HCT116 (cell line): ENCODE results near the gene PIK3IP1. TPM values are rescaled to one million over a fixed set of nuclear protein-coding genes. Genes with fewer than 3 reads are reported as not detected.

Source experiments
- ATAC-seq: fragments of 200-7000 bp; cut with Tn5 transposase; 2 replicates; pipeline ENCODE4 v1.9.1; 2020; ENCODE audit warnings: mild to moderate bottlenecking, moderate library complexity
- BruUV-seq: library from RNA; stranded (reverse); fragments of 400-500 nt; replicated peaks from 2 replicates; lab custom pipeline; 2021; lab: Mats Ljungman, UMichigan
- CTCF ChIA-PET: fragments of 300-600 bp; sonication (Branson Sonifier 250); formaldehyde crosslinking; loops from one replicate; lab custom pipeline; 2021; ENCODE audit warnings: antibody characterized with exemption; lab: Charles Lee
- POLR2A ChIA-PET: fragments of 300-600, 350-600 bp; sonication (Branson Sonifier 250); formaldehyde crosslinking; loops from one replicate; lab custom pipeline; 2021; ENCODE audit warnings: antibody characterized with exemption; lab: Charles Lee
- RAD21 ChIA-PET, 2 experiments: fragments of 300-600 bp; sonication (Branson Sonifier 250); formaldehyde crosslinking; loops; one replicate each; lab custom pipeline; 2023; ENCODE audit warnings: low total read pairs in 2 of 2; ENCODE audit not compliant: uncharacterized antibody in 2 of 2, unreplicated experiment in 2 of 2, low non-redundant PET in 1 of 2; lab: Charles Lee
- DNase-seq: peaks from one replicate; pipeline ENCODE4 v3.0.0-alpha.2; 2010; ENCODE audit warnings: low read depth, low spot score
- H2AFZ ChIP-seq: fragments of 200-600 bp; shearing (Covaris generic), sonication (generic); 2 replicates; pipeline ENCODE4 v1.6.1; 2017; ENCODE audit warnings: low read depth, mixed run types, mixed read lengths, antibody characterized with exemption, low read length; ENCODE audit not compliant: poor library complexity, severe bottlenecking
- H3K27ac ChIP-seq: 2 replicates; pipeline ENCODE4 v1.5.1; 2012; ENCODE audit warnings: low read depth, low read length
- H3K27me3 ChIP-seq: fragments of 200-600 bp; sonication (generic); 2 replicates; pipeline ENCODE4 v1.6.1; 2016; ENCODE audit warnings: mixed run types, low read length, mixed read lengths; ENCODE audit not compliant: insufficient read depth
- H3K36me3 ChIP-seq, 2 experiments: fragments of 200-500 bp in 1 of 2; fragments of 200-600 bp in 1 of 2; sonication (Bioruptor generic) in 1 of 2; sonication (generic) in 1 of 2; 2 replicates each; pipeline versions ENCODE4 v1.5.1 to v1.6.1; 2014 to 2016; ENCODE audit warnings: low read length in 2 of 2, inconsistent platforms in 1 of 2, mixed read lengths in 1 of 2, mixed run types in 1 of 2; ENCODE audit not compliant: insufficient read depth in 2 of 2, control insufficient read depth in 1 of 2
- H3K4me1 ChIP-seq, 2 experiments: fragments of 200-600 bp in 1 of 2; sonication (generic) in 1 of 2; 2 replicates each; pipeline versions ENCODE4 v1.5.1 to v1.6.1; 2012 to 2017; ENCODE audit warnings: low read length in 2 of 2, inconsistent platforms in 1 of 2, mild to moderate bottlenecking in 1 of 2, mixed read lengths in 1 of 2, mixed run types in 1 of 2, moderate library complexity in 1 of 2; ENCODE audit not compliant: insufficient read depth in 2 of 2, control insufficient read depth in 1 of 2
- H3K4me2 ChIP-seq: fragments of 200-600 bp; sonication (generic); 2 replicates; pipeline ENCODE4 v1.6.1; 2017; ENCODE audit warnings: mixed run types, low read length, mixed read lengths
- H3K4me3 ChIP-seq, 2 experiments: fragments of 200-600 bp in 1 of 2; sonication (generic) in 1 of 2; replicated peaks in 1 of 2; 2 replicates each; pipeline ENCODE4 v1.5.1; 2011 to 2016; ENCODE audit warnings: low read length in 2 of 2, control low read depth in 1 of 2, low read depth in 1 of 2, mild to moderate bottlenecking in 1 of 2, mixed read lengths in 1 of 2, mixed run types in 1 of 2
- H3K79me2 ChIP-seq: fragments of 200-600 bp; sonication (generic); 2 replicates; pipeline ENCODE4 v1.6.1; 2017; ENCODE audit warnings: mild to moderate bottlenecking, mixed run types, low read length, moderate library complexity, mixed read lengths; ENCODE audit not compliant: insufficient read depth
- H3K9ac ChIP-seq: fragments of 200-600 bp; sonication (generic); 2 replicates; pipeline ENCODE4 v1.6.1; 2016; ENCODE audit warnings: low read length, mixed read lengths
- H3K9me2 ChIP-seq: fragments of 200-600 bp; sonication (generic), shearing (Covaris generic); 2 replicates; pipeline ENCODE4 v1.6.1; 2017; ENCODE audit warnings: mixed run types, mild to moderate bottlenecking, moderate library complexity; ENCODE audit not compliant: insufficient read depth
- H3K9me3 ChIP-seq, 2 experiments: fragments of 200-500 bp in 1 of 2; fragments of 200-600 bp in 1 of 2; sonication (Bioruptor generic) in 1 of 2; sonication (generic) in 1 of 2; 2 replicates each; pipeline ENCODE4 v1.6.1; 2014 to 2017; ENCODE audit warnings: low read length in 2 of 2, mixed read lengths in 2 of 2, inconsistent platforms in 1 of 2, low read depth in 1 of 2, mild to moderate bottlenecking in 1 of 2, mixed run types in 1 of 2, moderate library complexity in 1 of 2; ENCODE audit not compliant: control insufficient read depth in 1 of 2, insufficient read depth in 1 of 2
- H4K20me1 ChIP-seq: fragments of 200-600 bp; sonication (generic), shearing (Covaris generic); 2 replicates; pipeline ENCODE4 v1.6.1; 2017; ENCODE audit warnings: mixed run types, mild to moderate bottlenecking, moderate library complexity; ENCODE audit not compliant: insufficient read depth
- CBX3 ChIP-seq: IDR thresholded peaks from 2 replicates; pipeline ENCODE4 v1.6.1; 2012; ENCODE audit warnings: low read depth
- CEBPB ChIP-seq: IDR thresholded peaks from 2 replicates; pipeline ENCODE4 v1.6.1; 2012; ENCODE audit warnings: low read depth
- EGR1 ChIP-seq: IDR thresholded peaks from 2 replicates; pipeline ENCODE4 v1.6.1; 2012; ENCODE audit warnings: low read depth
- ELF1 ChIP-seq: IDR thresholded peaks from 2 replicates; pipeline ENCODE4 v1.6.1; 2012; ENCODE audit warnings: low read depth, borderline replicate concordance
- FOSL1 ChIP-seq: IDR thresholded peaks from 2 replicates; pipeline ENCODE4 v1.6.1; 2012; ENCODE audit warnings: low read depth
- POLR2A ChIP-seq: IDR thresholded peaks from 2 replicates; pipeline ENCODE4 v1.7.0; 2011; ENCODE audit warnings: borderline replicate concordance; ENCODE audit not compliant: insufficient read depth, insufficient read length; ENCODE audit errors: extremely low read depth
- POLR2AphosphoS5 ChIP-seq: IDR thresholded peaks from 2 replicates; pipeline ENCODE4 v1.6.1; 2011; ENCODE audit warnings: mild to moderate bottlenecking, low read depth, low read length, moderate library complexity
- RAD21 ChIP-seq: IDR thresholded peaks from 2 replicates; pipeline ENCODE4 v1.6.1; 2012; ENCODE audit warnings: low read depth, mild to moderate bottlenecking
- SP1 ChIP-seq: IDR thresholded peaks from 2 replicates; pipeline ENCODE4 v1.6.1; 2012; ENCODE audit warnings: low read depth
- SRF ChIP-seq: IDR thresholded peaks from 2 replicates; pipeline ENCODE4 v1.6.1; 2012; ENCODE audit warnings: low read depth
- TCF7L2 ChIP-seq: IDR thresholded peaks from 2 replicates; pipeline ENCODE4 v1.7.0; 2011; ENCODE audit warnings: borderline replicate concordance, inconsistent platforms; ENCODE audit not compliant: insufficient read depth, insufficient read length; ENCODE audit errors: extremely low read depth
- YY1 ChIP-seq: IDR thresholded peaks from 2 replicates; pipeline ENCODE4 v1.6.1; 2011; ENCODE audit warnings: low read length, low read depth, moderate library complexity, mild to moderate bottlenecking; ENCODE audit not compliant: insufficient replicate concordance; ENCODE audit errors: extremely low read depth
- ZBTB33 ChIP-seq: IDR thresholded peaks from 2 replicates; pipeline ENCODE4 v1.6.1; 2011; ENCODE audit warnings: mild to moderate bottlenecking, low read length, moderate library complexity; ENCODE audit not compliant: insufficient replicate concordance; ENCODE audit errors: extremely low read depth
- ZFX ChIP-seq: fragments of 450-650 bp; IDR thresholded peaks from 2 replicates; pipeline ENCODE4 v1.6.1; 2017
- ZNF274 ChIP-seq: fragments of 200-500 bp; sonication (Bioruptor generic); IDR thresholded peaks from 2 replicates; pipeline ENCODE4 v1.6.1; 2014; ENCODE audit warnings: mild to moderate bottlenecking, low read depth, low read length, inconsistent platforms
- intact Hi-C: fragments of 100-400 bp; cut with micrococcal nuclease; formaldehyde crosslinking; loops from 2 replicates; pipeline ENCODE4 v1.10.0; 2022
- total RNA-seq: library from RNA; stranded (reverse); gene quantifications from one replicate; pipeline ENCODE4 v1.2.1, GENCODE V29; 2021; ENCODE audit not compliant: unreplicated experiment
- TF ChIP-seq, protein P1 (sequence below): IDR thresholded peaks from 2 replicates; pipeline ENCODE4 v1.6.1; 2012
- TF ChIP-seq, protein P2 (sequence below), 3 experiments: fragments of 200-600 bp in 1 of 3; sonication (generic) in 1 of 3; IDR thresholded peaks in 2 of 3; conservative IDR thresholded peaks in 1 of 3; 2 replicates each; pipeline ENCODE4 v1.5.1; 2012 to 2017; ENCODE audit warnings: low read depth in 2 of 3, low read length in 2 of 3, antibody characterized with exemption in 1 of 3, borderline replicate concordance in 1 of 3, control low read depth in 1 of 3, mild to moderate bottlenecking in 1 of 3, mixed read lengths in 1 of 3, mixed run types in 1 of 3, moderate library complexity in 1 of 3; ENCODE audit not compliant: insufficient read depth in 1 of 3

Gene PIK3IP1
- total RNA-seq, 1 experiment from 2014 or later = 1.6 TPM

DNA sequence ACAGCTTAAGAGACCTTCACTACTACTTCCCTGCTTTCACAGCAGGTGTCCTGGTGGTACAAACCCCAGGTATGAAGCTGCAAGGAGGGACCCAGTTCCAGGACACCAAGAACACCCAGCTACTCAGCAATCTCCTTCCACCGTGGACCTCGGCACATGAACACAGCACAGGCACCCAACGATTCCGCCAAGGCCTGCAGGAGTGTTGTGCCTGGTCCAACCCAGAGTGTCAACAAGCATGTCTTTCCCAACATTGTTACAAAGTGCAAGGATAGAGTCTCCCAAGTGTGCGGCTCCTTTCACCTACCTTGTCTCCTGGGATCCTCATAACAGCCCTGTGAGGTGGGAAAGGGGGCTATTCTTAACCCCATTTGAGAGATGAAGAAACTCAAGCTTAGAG is 42.0 kb upstream of the PIK3IP1 start:
- H3K9me2 ChIP-seq = no peaks in the 10 kb centered on the region
- intact Hi-C loops = no loop called here
- CTCF ChIA-PET = interaction anchor here (2.0 kb wide), 1 partner anchor 21 kb away, joined by 4 read pairs; no protein-coding TSS in a partner anchor
- DNase-seq (no peak), ATAC-seq (no peak)
- H3K79me2 ChIP-seq = peaks cover 5% of the 10 kb centered on the region; the same call in 1 of the 2 replicates
- no peaks in the 10 kb centered on the region for H3K9me3 ChIP-seq
- H2AFZ ChIP-seq = no peak overlapping the region
- no peaks in the 10 kb centered on the region for H4K20me1 ChIP-seq
- H3K4me1 ChIP-seq = peaks cover 5 to 15% of the 10 kb centered on the region in 2 experiments; a peak in 3 of 4 replicates
- H3K36me3 ChIP-seq = peaks cover 31 to 34% of the 10 kb centered on the region in 2 experiments; a peak in 3 of 4 replicates
- POLR2A ChIA-PET = no interaction called here
- H3K27me3 ChIP-seq = no peaks in the 10 kb centered on the region
- H3K9ac ChIP-seq = no peak overlapping the region
- no TSS peak for BruUV-seq
- no peak overlapping the region for H3K4me2 ChIP-seq
- RAD21 ChIA-PET = no interaction called here
- no peak for TF ChIP-seq CBX3
- TF ChIP-seq YY1 = no peak
- no peak for TF ChIP-seq POLR2AphosphoS5
- no peak for TF ChIP-seq RAD21
- TF ChIP-seq, protein P1, sequence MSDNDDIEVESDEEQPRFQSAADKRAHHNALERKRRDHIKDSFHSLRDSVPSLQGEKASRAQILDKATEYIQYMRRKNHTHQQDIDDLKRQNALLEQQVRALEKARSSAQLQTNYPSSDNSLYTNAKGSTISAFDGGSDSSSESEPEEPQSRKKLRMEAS = no peak
- no peak overlapping the region for H3K27ac ChIP-seq
- no peak overlapping the region for H3K4me3 ChIP-seq

GRCh38 chr22:31333641-31334040 is 41.4 kb upstream of the PIK3IP1 start:
- Histone ChIP-seq H3K27me3 (no peaks in the 10 kb centered on the region), H3K4me3 (no peak overlapping the region), H2AFZ (no peak overlapping the region), H3K36me3 (peaks cover 29 to 34% of the 10 kb centered on the region in 2 experiments; a peak in 3 of 4 replicates), H3K4me1 (peaks cover 5 to 15% of the 10 kb centered on the region in 2 experiments; a peak in 3 of 4 replicates), H3K79me2 (peaks cover 5% of the 10 kb centered on the region; the same call in 1 of the 2 replicates), H3K4me2 (no peak overlapping the region), H3K27ac (no peak overlapping the region), H4K20me1 (no peaks in the 10 kb centered on the region), H3K9ac (no peak overlapping the region), H3K9me2 (no peaks in the 10 kb centered on the region), H3K9me3 (no peaks in the 10 kb centered on the region)
- no TSS peak for BruUV-seq
- POLR2A ChIA-PET = no interaction called here
- intact Hi-C loops = no loop called here
- ATAC-seq (no peak), DNase-seq (no peak)
- RAD21 ChIA-PET = no interaction called here
- CTCF ChIA-PET = interaction anchor here (2.0 kb wide), 1 partner anchor 21 kb away, joined by 4 read pairs; no protein-coding TSS in a partner anchor
- TF ChIP-seq, protein P2, sequence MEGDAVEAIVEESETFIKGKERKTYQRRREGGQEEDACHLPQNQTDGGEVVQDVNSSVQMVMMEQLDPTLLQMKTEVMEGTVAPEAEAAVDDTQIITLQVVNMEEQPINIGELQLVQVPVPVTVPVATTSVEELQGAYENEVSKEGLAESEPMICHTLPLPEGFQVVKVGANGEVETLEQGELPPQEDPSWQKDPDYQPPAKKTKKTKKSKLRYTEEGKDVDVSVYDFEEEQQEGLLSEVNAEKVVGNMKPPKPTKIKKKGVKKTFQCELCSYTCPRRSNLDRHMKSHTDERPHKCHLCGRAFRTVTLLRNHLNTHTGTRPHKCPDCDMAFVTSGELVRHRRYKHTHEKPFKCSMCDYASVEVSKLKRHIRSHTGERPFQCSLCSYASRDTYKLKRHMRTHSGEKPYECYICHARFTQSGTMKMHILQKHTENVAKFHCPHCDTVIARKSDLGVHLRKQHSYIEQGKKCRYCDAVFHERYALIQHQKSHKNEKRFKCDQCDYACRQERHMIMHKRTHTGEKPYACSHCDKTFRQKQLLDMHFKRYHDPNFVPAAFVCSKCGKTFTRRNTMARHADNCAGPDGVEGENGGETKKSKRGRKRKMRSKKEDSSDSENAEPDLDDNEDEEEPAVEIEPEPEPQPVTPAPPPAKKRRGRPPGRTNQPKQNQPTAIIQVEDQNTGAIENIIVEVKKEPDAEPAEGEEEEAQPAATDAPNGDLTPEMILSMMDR (IDR thresholded peaks at IDR 0.05 in 2 of 3, conservative IDR thresholded peaks at IDR 0.05 in 1 of 3; ENCODE audit: borderline replicate concordance in 1 of 3, insufficient read depth in 1 of 3, low read depth in 2 of 3, low read length in 2 of 3) = no peak
- TF ChIP-seq ZFX = no peak
- no peak for TF ChIP-seq FOSL1
- no peak for TF ChIP-seq ZNF274
- TF ChIP-seq SRF = no peak
- no peak for TF ChIP-seq TCF7L2
- TF ChIP-seq ELF1 = no peak
- TF ChIP-seq CEBPB = no peak
- no peak for TF ChIP-seq YY1
- TF ChIP-seq RAD21 = no peak
- no peak for TF ChIP-seq SP1
- TF ChIP-seq EGR1 = no peak
- TF ChIP-seq POLR2A = no peak
- no peak for TF ChIP-seq ZBTB33
- no peak for TF ChIP-seq POLR2AphosphoS5
